Endodermal cell (in vitro differentiated cells): ENCODE data around the gene RAPGEF2. TPM values are rescaled to one million over a fixed set of nuclear protein-coding genes. Genes with fewer than 3 reads are reported as not detected.
A peak's percentile ranks its signal among the peaks of the same experiment; 100 is the strongest.

Source experiments
- DNase-seq: peaks from one replicate; pipeline ENCODE4 v3.0.0-alpha.2; 2017
- H3K27ac ChIP-seq: 2 replicates; pipeline ENCODE4 v1.5.1; 2013; ENCODE audit warnings: mild to moderate bottlenecking, low read depth, low read length, moderate library complexity
- H3K27me3 ChIP-seq: 2 replicates; pipeline ENCODE4 v1.6.1; 2013; ENCODE audit warnings: mild to moderate bottlenecking, low read length, moderate library complexity; ENCODE audit not compliant: insufficient read depth, control insufficient read depth, poor library complexity, severe bottlenecking
- H3K36me3 ChIP-seq: 2 replicates; pipeline ENCODE4 v1.7.0; 2013; ENCODE audit warnings: mild to moderate bottlenecking, low read length, moderate library complexity; ENCODE audit not compliant: control insufficient read depth, insufficient read depth
- H3K4me1 ChIP-seq: one replicate; pipeline ENCODE4 v1.7.0; 2013; ENCODE audit warnings: low read length; ENCODE audit not compliant: control insufficient read depth, insufficient read depth
- H3K4me3 ChIP-seq: 2 replicates; pipeline ENCODE4 v1.5.1; 2013; ENCODE audit warnings: mild to moderate bottlenecking, low read length, moderate library complexity
- H3K9ac ChIP-seq: 2 replicates; pipeline ENCODE4 v1.6.1; 2013; ENCODE audit warnings: mild to moderate bottlenecking, low read length, moderate library complexity; ENCODE audit not compliant: poor library complexity, severe bottlenecking; ENCODE audit errors: extremely low read depth
- H3K9me3 ChIP-seq: 2 replicates; pipeline ENCODE4 v1.6.1; 2013; ENCODE audit warnings: mild to moderate bottlenecking, low read length, moderate library complexity; ENCODE audit not compliant: control insufficient read depth
- H3K27ac Mint-ChIP-seq: 2 replicates; pipeline ENCODE4 v1.8.0; 2020; ENCODE audit warnings: mixed read lengths
- H3K27me3 Mint-ChIP-seq: 2 replicates; pipeline ENCODE4 v1.8.0; 2021; ENCODE audit warnings: mild to moderate bottlenecking, mixed read lengths; ENCODE audit not compliant: insufficient read depth
- H3K36me3 Mint-ChIP-seq: 2 replicates; pipeline ENCODE4 v1.8.0; 2020; ENCODE audit warnings: low read depth, mixed read lengths
- H3K4me1 Mint-ChIP-seq: 2 replicates; pipeline ENCODE4 v1.8.0; 2020; ENCODE audit warnings: mixed read lengths
- H3K4me3 Mint-ChIP-seq: 2 replicates; pipeline ENCODE4 v1.8.0; 2020; ENCODE audit warnings: mild to moderate bottlenecking, moderate library complexity, mixed read lengths
- H3K9me3 Mint-ChIP-seq: 2 replicates; pipeline ENCODE4 v1.8.0; 2020; ENCODE audit warnings: mild to moderate bottlenecking, mixed read lengths
- CTCF ChIP-seq: fragments of 200-600 bp; sonication (generic); conservative IDR thresholded peaks from 2 replicates; pipeline ENCODE4 v1.5.0; 2021; ENCODE audit warnings: antibody characterized with exemption, mild to moderate bottlenecking
- WGBS, 2 experiments: methylation state at CpG; one replicate each; pipeline versions ENCODE4 v1.1.5 to v1.1.7; 2013; ENCODE audit warnings: missing lambda C conversion rate in 2 of 2, mixed read lengths in 1 of 2; ENCODE audit not compliant: insufficient coverage in 1 of 2, insufficient read length in 1 of 2; 5-methylcytosine and 5-hydroxymethylcytosine counted together
- total RNA-seq, 2 donors: library from RNA; stranded (reverse); fragmentation: NEBNext Ultra II Directional in 1 of 2; extraction: Animal tissue kit (Norgen Biotek cat#: 25700) in 1 of 2; gene quantifications; 2 replicates in 1 of 2; 3 replicates in 1 of 2; pipeline ENCODE4 v1.2.1, GENCODE V29; 2021

Gene RAPGEF2
- total RNA-seq, 2 donors from 2014 or later = 63.4 to 78.2 TPM

GRCh38 chr4:159280442-159281172 lies 177.7 kb downstream of the RAPGEF2 start:
- H3K36me3 ChIP-seq = no peaks in the 10 kb centered on the region
- peaks cover 21% of the 10 kb centered on the region for H3K4me1 Mint-ChIP-seq
- 89 to 97% methylated on average over 7 to 13 of the region's 13 CpGs for WGBS, 2 experiments

GRCh38 chr4:159281771-159282170 lies 178.9 kb downstream of the RAPGEF2 start:
- Mint-ChIP-seq H3K27ac (no peak overlapping the region), H3K9me3 (no peaks in the 10 kb centered on the region), H3K4me1 (peaks cover 21% of the 10 kb centered on the region), H3K36me3 (peaks cover 34% of the 10 kb centered on the region), H3K4me3 (no peak overlapping the region), H3K27me3 (no peaks in the 10 kb centered on the region)
- TF ChIP-seq CTCF = no peak
- peaks cover 4% of the 10 kb centered on the region for H3K4me1 ChIP-seq
- DNase-seq = no peak
- H3K36me3 ChIP-seq = no peaks in the 10 kb centered on the region
- H3K4me3 ChIP-seq = no peak overlapping the region
- no peak overlapping the region for H3K27ac ChIP-seq
- H3K9me3 ChIP-seq = no peaks in the 10 kb centered on the region
- H3K9ac ChIP-seq = no peak overlapping the region
- H3K27me3 ChIP-seq = no peaks in the 10 kb centered on the region
- 96 to 100% methylated on average over 1 to 2 of the region's 2 CpGs for WGBS, 2 experiments

More at GRCh38 chr4:159280442-159281172, 177.7 kb downstream of the RAPGEF2 start:
- Histone ChIP-seq H3K27me3 (no peaks in the 10 kb centered on the region), H3K4me3 (no peak overlapping the region), H3K9ac (no peak overlapping the region), H3K4me1 (peaks cover 4% of the 10 kb centered on the region), H3K27ac (no peak overlapping the region), H3K9me3 (no peaks in the 10 kb centered on the region)
- no peaks in the 10 kb centered on the region for H3K27me3 Mint-ChIP-seq
- no peaks in the 10 kb centered on the region for H3K9me3 Mint-ChIP-seq
- peaks cover 30% of the 10 kb centered on the region for H3K36me3 Mint-ChIP-seq
- no peak overlapping the region for H3K4me3 Mint-ChIP-seq
- H3K27ac Mint-ChIP-seq = no peak overlapping the region
- TF ChIP-seq CTCF = no peak
- DNase-seq = no peak

GRCh38 chr4:159282329-159282728 lies 179.4 kb downstream of the RAPGEF2 start:
- no peak overlapping the region for H3K9ac ChIP-seq
- H3K27me3 Mint-ChIP-seq = no peaks in the 10 kb centered on the region
- H3K27ac Mint-ChIP-seq = peak overlapping the region; percentile 81
- H3K4me1 ChIP-seq = peaks cover 4% of the 10 kb centered on the region
- no peaks in the 10 kb centered on the region for H3K27me3 ChIP-seq
- H3K9me3 ChIP-seq = no peaks in the 10 kb centered on the region
- H3K27ac ChIP-seq = no peak overlapping the region
- H3K36me3 ChIP-seq = no peaks in the 10 kb centered on the region
- H3K4me3 Mint-ChIP-seq = no peak overlapping the region
- TF ChIP-seq CTCF = no peak
- WGBS, 2 experiments = 90 to 91% methylated on average over 4 to 5 of the region's 5 CpGs
- peak overlapping the region; percentile 39 for H3K4me3 ChIP-seq
- H3K9me3 Mint-ChIP-seq = no peaks in the 10 kb centered on the region
- H3K36me3 Mint-ChIP-seq = peaks cover 34% of the 10 kb centered on the region
- H3K4me1 Mint-ChIP-seq = peaks cover 21% of the 10 kb centered on the region
- no peak for DNase-seq
